GDM1 (cell line): ENCODE data around the gene SLC26A6.

Experiments used
- DNase-seq: peaks from one replicate; lab custom pipeline; 2025; lab: John Stamatoyannopoulos, UW

SLC26A6 gene

DNA sequence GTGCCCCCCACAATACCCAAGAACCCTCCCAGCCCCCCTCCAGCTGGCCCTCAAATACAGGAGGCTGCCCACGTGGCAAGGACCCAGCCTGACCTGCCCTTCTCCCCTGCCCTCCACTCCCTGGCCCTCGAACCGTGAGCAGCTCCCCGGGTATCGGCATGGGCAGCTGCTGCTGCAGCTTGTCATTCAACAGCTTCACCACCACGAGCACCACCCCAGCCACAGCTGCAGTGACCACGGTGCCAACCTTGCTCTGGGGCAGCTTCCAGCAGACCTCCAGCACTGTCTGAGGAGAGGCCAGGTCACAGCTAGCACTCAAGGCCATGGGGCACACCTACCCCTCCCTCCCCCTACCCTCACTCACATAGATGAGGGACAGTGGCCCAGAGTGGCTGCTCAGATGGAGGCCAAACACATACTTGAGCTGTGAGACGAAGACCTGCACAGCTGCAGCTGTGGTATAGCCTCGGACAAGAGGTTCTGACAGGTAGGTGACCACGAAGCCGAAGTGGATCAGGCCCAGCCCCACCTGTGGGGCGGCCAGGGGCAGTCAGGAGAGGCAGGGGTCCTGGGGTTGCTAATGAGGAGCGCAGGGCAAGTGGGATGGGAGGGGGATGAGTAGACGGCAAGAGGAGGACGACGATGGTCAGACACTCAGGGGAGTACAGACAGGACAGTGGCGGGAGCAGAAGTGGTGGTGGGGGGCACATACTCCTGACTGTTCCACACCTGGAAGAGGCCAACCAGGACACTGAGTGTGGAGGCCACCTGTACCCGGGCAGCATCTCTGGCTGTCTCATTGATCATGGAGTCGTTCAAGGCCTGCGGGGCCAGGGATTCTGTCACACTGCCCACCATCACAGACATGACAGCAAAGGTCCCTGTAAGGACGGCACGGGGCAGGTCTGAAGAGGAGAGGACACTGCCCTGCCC lies 3.5 kb downstream of the SLC26A6 start:
- DNase-seq, result no peak

DNA sequence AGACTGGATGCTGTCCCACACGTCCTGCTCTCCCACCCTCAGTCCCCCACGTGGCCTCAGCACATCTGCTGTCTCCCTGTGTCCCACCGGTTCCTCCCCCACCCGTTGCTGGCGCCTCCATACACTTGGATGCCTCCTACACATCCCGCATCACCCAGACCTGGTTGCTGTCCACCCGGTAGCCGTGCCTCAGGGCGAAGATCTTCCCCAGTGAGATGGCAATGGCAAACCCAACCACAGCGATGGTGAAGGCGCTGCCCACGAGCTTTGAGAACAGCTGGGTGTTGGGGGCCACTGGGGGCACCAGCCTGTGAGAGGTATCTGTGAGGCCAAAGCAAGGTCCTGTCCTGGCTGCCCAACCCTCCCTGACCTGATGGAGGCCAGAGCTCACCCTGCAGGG lies 4.4 kb downstream of the SLC26A6 start:
- no peak for DNase-seq

DNA sequence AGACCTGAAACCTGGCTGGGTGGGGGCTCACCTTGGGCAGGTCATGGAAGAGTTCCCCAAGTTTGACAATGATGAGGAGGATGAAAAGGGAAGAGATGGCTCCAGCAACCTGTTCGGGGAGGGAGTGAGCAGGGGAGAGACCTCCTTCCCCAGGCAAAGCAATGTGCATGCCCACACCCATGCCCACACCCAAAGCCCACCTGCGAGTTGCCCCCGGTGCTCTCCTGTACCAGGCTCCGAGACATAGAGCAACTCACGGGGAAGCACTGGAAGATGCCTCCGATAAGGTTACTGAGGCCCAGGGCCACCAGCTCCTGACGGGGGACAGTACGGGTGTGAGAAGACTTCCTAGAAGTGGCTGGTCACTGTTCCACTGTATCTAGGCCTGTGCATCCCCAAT lies 4.9 kb downstream of the SLC26A6 start:
- DNase-seq, result no peak

DNA sequence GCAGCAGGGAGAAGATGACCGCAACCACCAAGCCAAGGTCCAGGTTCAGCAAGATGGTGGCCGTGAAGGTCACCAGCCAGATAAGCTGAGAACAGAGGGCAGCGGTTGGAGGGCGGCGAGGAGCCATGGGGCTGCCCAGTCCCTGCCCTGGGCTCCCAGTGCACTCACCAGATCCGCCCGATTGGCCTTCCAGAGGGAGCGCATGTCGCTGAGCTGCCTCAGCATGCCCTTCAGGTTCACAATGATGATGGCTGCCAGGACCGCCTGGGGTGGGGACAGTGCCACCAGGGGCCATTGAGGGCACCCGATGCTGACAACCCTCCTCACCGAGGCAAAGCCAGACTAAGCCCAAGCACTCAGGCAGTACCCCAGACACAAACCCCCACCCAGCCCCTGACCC lies 5.4 kb downstream of the SLC26A6 start:
- DNase-seq, result no peak

DNA sequence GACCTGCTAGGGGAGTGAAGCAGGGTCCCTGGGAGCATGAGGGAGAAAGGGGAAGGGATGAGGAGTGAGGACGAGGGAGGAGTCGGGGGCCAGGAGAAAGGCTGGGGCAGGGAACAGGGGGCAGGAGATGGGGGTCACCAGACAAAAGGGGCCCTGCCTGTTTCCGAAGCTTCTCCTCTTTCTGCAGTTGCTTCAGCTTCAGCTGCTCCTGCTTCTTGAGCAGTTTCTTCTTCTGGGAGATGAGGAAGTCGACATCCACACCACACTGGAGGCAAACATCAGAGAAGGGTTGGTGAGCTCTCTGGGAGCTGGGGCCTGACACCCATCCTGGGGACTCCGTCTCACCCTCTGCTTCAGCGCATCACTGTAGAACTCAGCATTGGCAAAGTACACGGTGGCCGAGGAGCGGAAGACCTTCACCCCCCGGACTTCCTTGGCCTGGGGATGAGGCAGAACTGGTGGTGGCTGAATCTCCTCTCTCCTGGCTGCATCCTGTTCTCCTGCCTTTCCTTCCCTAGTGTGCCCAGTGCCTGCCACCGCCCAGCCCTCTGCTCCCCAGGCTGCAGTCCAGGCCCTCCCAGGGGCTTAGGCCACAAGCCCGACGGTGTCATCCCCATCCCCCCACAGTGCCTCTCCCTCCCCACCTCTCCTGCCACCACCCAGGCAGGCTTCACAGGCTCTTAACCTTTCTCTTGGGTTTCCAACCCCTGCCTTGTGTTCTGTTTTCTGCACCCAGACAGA lies 6.8 kb downstream of the SLC26A6 start:
- DNase-seq, result no peak

DNA sequence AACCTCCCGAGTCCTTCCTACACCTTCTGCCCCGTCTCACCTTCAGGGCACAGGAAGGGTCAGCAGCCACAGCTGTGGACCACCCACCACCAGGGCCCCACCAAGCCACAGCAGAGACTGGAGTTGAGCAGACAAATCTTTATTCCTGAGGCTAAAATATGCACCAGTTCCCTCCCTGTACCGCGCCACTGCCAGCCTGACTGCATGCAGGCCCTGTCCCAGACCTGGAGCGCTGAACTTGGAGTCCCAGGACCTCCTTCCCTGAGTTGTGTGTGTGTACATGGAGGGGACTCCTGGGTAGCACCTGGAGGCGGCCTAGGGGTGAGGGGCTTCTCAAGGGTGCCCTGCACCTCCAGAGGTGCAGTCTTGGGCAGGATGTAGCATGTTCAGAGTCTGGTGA lies 9.7 kb downstream of the SLC26A6 start:
- DNase-seq, result no peak

DNA sequence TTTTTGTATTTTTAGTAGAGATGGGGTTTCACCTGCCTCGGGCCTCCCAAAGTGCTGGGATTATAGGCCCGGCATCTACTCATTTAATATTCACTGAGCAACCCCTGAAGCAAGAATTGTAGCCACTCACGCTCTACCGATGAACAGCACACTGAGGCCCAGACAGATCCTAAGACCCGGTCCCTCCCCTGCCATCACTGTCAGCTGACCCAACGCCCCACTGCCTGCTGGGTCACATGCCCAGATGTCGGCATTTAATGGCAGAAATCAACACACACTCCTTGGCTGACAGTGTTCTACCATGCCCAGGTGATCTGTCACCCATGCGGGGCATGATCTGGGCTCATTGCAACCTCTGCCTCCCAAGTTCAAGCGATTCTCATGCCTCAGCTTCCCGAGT lies 10.5 kb downstream of the SLC26A6 start:
- no peak for DNase-seq

DNA sequence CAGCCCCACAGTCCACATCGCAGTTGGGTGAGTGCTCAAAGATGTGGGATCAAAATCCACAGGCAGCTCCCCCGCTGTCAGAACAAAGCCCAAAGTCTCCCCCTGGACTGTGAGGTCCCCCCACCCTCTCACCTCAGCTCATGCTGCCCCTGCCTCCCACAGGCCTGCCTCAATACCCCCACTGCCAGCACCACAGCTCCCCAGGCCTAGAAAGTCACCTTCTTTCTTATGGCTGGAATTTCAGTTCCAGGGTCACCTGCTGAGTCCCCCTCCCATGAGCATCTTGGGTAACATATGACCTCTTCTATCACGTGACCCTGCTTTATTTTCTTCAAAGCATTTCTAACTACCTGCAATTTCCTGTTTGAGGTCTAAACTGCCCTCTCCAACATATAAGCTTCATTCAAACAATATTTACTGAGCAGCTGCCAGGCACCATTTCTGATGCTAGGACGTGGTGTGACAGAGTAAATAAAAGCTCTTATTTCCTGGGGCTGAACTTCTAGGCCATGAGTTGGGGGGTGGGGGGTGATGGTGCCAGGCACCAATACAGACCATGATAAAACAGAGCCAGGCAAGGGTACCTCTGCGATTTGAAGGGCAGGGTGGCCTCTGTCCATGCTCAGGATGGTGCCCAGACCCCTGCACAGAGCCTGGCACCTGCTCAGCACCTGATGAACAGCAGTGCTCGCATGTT lies 11.3 kb downstream of the SLC26A6 start:
- no peak for DNase-seq

DNA sequence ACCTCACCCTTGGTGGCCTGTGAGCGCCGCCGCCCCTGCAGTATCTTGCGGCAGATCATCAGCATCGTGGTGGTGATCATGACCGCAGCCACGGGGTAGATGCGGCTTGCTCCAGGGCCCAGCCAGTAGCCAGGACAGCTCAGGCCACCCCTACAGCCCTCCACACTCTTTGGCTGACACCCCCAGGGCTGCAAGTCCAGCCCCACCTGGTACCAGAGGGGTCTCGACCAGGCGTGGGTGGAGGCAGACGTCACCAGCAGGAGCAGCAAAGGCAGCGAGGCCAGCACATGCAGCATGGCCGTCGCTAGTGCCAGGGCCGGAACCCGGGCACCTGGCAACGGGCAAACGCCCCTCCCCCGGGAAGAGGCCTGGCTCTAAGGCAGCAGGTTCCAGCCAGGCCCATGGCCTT lies 13.8 kb downstream of the SLC26A6 start, which contains the start of gene TMEM89:
Gene TMEM89 (minus strand): TSS at position 309 of the 409 bp plus-strand sequence. CDS start 13 bp downstream, at position 296.
- no peak for DNase-seq

DNA sequence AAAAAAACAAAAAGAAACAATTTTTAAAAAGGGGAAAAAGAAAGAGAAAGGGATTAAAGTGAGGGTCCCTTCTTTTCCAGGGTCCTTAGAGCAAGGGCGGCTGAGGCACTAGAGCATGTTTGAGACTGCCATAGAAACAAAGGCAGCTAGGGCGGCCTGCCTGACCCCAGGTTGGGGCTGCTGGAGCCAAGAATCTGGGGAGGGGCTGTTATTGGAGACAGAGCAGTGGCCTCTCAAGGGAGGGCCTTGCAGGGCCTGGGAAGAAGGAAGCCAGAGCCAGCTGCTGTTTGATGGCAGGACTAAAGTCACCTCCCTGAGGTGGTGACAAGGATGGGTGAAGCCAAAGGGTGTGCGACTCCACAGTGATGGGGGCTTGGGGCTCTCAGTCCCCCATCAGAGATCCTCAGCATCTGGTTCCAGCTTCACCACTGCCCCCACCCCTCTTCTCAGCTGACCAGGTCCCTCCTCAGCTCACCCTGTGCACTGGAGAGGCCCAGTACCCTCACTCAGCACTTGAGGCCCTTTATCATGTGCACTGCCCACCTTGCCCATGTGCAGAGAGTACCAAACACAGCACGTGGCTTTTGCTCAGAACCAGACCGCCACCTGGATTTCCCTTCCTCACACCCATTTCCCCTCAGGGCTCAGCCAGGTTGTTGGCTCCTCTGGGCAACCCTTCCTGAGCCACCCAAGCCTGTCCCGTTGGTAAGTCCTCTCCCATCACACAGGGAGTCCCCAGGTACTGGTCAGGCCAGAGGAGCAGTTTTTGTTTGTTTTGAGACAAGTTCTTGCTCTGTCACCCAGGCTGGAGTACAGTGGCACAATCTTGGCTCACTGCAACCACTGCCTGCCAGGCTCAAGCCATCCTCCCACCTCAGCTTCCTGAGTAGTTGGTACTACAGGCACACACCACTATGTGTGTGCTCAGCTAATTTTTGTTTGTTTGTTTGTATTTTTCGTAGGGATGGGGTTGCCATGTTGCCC lies 15.4 kb downstream of the SLC26A6 start:
- no peak for DNase-seq

DNA sequence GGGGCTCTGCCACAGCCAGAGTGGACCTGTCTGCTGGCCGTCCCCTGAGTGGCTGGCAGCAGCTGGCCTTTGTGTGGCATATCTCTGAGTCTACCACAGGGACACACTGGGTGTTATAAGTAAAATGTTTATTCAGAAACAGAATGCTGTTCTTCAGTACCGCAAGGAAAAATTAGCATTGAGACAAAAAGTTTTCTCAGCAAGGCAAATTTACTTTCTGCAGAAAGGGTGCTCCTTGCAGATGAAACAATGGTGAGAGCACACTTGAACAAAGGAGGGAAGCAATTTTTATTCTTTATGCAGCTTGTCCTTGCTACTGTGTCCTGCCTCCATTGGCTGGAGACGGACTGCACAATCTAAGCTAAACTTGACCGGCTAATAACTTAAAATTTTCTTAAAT lies 17.7 kb downstream of the SLC26A6 start:
- DNase-seq, result no peak

DNA sequence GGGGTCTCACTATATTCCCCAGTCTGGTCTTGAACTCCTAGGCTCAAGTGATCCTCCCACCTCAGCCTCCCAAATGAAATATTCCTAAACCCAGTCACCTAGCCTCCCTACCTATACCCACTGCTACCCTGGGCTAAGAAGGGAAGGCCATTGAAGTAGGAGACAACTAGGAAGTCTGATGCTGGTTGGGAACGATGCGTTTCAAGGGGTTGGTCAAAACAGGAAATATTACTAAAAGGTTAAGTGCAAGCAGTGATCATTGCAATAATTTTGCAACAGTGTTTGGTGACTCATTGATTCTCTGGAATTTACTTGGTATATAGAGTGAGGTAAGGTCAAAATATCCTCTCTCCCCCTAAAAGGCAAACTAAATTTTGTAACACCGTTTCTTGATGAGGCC lies 21.2 kb downstream of the SLC26A6 start:
- DNase-seq, result no peak

DNA sequence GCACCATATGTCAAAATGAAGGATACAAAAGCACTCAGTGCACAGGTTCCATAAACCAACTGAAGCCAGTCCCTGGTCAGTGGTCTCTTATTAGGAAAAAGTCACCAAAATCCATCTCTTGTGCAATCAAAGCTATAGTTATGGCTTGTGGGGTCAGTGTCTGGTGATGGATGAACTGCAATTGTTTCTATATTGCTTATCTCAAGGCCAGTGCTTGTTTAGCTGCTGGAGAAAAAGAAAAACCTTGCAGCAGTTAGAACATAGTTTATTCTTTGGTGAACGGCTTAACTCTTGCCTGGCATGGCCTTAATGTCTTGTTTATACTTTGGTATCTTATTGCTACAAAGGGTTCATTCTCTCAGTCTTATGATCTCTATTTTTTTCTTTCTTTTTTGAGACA lies 23.0 kb downstream of the SLC26A6 start:
- no peak for DNase-seq

DNA sequence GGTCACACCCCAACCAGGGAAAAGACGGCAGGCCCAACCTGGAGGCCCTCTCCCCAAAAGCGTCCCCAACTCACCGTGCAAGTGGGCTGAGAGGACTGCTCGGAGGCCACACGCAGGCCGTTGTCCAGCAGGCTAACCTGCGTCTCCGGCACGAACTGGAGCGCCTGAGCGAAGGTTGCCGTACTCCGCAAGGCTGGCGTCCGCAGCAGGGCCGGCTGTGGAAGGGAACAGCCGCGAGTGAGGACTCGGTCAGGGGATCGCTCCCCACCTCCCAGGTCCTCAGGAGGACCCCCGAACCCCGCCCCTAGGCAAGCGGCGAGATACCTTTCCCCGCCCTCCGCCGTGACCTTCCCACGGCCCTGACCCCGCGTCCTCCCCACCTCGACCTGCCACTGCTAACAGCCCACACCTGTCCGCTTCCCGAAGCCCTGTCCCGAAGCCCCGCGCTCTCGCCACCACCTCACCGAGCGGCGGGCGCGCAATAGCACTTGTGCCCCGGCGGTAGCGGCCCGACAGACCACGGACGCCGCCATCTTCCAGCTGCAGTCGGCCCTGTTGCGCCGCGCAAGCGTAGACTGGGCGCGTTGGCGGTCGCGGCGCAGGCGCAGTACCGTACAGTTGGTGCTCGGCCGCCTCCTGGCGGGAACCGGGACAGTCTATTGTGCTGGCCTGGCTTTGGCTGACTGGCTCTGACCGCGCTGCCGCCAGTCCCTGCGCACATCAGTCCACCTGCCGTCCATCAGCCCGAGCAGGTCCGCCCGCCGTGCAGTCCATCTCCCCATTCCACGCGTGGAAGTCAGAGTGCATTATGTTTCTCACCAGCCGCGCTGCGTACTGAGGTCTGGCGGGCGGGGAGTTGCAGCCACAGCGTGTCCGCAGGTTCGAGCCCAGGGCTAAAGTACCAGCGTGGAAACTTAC lies 25.9 kb downstream of the SLC26A6 start, which contains the start of gene UQCRC1:
Gene UQCRC1 (minus strand): TSS at position 559 of the 918 bp plus-strand sequence. CDS start 26 bp downstream, at position 533.
- DNase-seq, result peak; percentile 93

DNA sequence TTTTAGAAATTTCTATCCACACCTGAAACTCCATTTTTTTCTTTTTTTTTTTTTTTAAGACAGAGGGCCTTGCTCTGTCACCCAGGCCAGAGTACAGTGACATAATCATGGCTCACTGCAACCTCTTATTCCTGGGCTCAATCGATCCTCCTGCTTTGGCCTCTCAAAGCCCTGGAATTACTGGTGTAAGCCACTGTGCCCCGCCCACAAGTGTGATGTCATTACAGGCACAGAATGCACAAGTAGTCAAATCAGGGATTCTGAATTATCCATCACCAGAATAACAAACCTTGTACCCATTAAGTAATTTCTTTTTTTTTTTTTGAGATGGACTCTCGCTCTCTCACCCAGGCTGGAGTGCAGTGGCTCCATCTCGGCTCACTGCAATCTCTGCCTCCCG lies 27.7 kb downstream of the SLC26A6 start:
- no peak for DNase-seq

DNA sequence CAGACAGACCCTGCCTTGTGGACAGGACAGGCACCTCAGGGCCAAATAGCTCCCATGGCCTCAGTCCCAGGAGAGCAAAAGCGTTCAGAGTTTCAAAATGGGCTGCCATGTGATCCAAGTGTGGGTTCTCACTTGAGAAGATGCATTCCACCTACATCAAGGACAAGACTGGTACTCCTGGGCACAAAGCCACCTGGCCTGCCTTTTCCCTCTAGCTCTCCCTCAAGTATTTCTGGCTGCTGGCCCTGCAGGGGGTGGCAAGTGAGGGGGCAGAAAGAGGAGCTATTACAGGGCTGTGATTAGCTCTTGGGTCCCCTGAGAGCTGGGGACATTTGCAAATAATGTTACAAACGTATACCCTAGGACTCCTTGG lies 33.7 kb downstream of the SLC26A6 start:
- no peak for DNase-seq

DNA sequence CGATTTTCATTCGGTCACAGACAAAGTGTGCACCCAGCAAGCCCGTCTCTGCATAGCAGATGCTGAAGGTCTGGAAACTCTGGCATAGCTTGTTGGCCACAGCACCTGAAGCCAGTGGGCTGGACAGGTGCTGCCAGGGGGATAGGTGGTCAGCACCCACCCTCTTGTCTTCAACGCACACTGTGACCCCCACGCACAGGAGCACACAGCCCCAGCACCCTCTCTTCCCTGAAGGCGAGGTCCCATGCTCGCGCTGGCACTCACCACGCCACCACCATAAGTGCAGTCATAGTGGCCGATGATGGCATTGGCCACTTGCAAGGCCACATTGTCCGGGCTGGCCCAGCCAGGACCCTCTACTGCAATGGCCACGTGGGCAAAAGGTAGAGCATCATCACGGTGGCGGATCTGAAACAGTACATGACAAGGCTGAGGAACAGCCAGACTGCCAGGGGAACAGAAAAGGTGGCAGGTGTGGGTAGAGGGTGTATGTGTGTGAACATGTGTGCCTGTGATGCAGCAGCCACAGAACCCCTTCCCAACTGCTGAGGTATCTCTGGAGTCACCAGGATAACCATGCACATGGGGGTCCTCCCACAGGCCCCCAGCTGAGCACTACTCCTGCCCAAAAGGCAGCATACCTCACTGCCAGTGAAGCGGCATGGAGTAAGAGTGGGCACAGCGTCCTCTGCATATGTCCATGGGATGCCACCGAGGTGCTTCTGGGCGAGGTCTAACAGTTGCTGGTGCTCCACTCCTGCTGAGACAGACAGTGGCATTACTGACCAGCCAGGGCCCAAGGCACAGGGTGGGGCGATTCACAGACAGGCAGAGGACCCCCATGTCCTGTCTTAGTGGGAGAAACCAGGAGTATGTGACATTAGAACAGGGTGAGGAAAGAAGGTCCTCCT lies 34.3 kb downstream of the SLC26A6 start:
- DNase-seq, result no peak

DNA sequence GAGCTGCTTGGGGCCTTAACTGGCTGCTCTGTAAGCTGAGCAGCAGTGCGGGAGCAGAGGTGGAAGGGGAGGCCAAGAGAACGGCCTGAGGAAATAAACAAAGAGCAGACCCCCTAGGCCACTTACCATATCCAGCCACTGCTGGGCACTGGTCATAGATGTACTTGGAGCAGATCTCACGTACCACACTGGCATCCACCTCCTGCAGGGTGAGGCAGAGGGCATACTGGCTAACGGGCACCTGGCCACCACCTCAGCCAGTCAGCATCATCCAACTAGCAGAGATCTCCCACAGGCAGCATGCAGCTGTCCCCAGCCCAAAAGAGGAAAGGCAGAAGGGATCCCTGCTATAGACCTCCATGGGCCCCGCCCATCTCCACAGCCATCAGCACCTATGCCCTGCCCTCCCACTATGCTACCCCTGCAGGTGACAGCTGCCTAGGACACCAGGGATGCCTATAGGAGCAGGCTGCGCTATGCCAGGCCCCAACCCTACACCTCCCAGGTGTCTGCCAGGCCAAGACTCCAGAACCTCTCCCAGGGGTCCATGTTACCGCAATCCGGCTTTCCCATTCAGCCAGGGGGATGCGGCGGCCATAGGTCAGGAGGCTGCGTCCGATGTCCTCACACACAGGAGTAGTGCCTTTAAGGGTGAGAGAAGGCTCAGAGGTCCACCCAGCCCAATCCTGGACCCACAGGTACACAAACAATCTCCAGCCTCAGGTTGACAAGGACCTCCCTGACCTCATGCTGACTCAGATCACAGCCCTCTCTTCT lies 35.6 kb downstream of the SLC26A6 start:
- DNase-seq, result no peak
